Psoas muscle (tissue), 8 donors: ENCODE data around the gene MAGEA2. TPM values are rescaled to one million over a fixed set of nuclear protein-coding genes. Genes with fewer than 3 reads are reported as not detected.
"Not testable (repeated sequence)": the region's sequence is repeated elsewhere in the genome, so short reads cannot be mapped to it uniquely, and the experiment has no call there.

Experiments used
- ATAC-seq, 4 donors: fragments of 200-7000 bp; cut with Tn5 transposase; one replicate each; pipeline ENCODE4 v1.9.1; 2020; ENCODE audit warnings: moderate library complexity in 3 of 4, mild to moderate bottlenecking in 2 of 4
- DNase-seq, 2 donors: peaks; one replicate each; pipeline ENCODE4 v3.0.0-alpha.2; 2020
- H3K27ac ChIP-seq: fragments of 200-600 bp; one replicate; pipeline ENCODE4 v1.8.0; 2022
- H3K27me3 ChIP-seq, 3 donors: fragments of 200-600 bp in 1 of 3; one replicate each; pipeline versions ENCODE4 v1.6.1 to v1.8.0; 2013 to 2022; ENCODE audit warnings: low read length in 2 of 3, mild to moderate bottlenecking in 2 of 3, moderate library complexity in 1 of 3; ENCODE audit not compliant: insufficient read depth in 3 of 3
- H3K36me3 ChIP-seq, 2 donors: fragments of 200-600 bp in 1 of 2; one replicate each; pipeline versions ENCODE4 v1.6.1 to v1.8.0; 2013 to 2022; ENCODE audit warnings: low read depth in 1 of 2, mild to moderate bottlenecking in 1 of 2, moderate library complexity in 1 of 2; ENCODE audit not compliant: insufficient read depth in 1 of 2
- H3K4me1 ChIP-seq: fragments of 200-600 bp; one replicate; pipeline ENCODE4 v1.8.0; 2022
- H3K4me3 ChIP-seq: fragments of 200-600 bp; one replicate; pipeline ENCODE4 v1.8.0; 2022; ENCODE audit warnings: mild to moderate bottlenecking
- H3K9me3 ChIP-seq: fragments of 200-600 bp; one replicate; pipeline ENCODE4 v1.8.0; 2022
- CTCF ChIP-seq: fragments of 200-600 bp; IDR thresholded peaks from one replicate; pipeline ENCODE4 v1.8.0; 2022; ENCODE audit warnings: antibody characterized with exemption
- WGBS, 3 donors: extraction: QIAGEN DNeasy Blood & Tissue Kit; methylation state at CpG; one replicate each; pipeline versions ENCODE4 v1.1.6 to v1.1.7; 2013; 5-methylcytosine and 5-hydroxymethylcytosine counted together
- intact Hi-C, 2 donors: fragments of 100-400 bp; cut with DNase I; formaldehyde crosslinking; loops; one replicate each; pipeline versions ENCODE4 v1.11.0 to v1.14.2; 2022
- polyA plus RNA-seq, 3 donors: library from polyadenylated mRNA; stranded (reverse); fragments of 200-250 nt; gene quantifications; one replicate each; pipeline ENCODE4 v1.2.3, GENCODE V29; 2013
- total RNA-seq, 4 donors: library from RNA; stranded (reverse); fragmentation: NEBNext Ultra II Directional in 2 of 4; extraction: Animal tissue kit (Norgen Biotek cat#: 25700) in 2 of 4; gene quantifications; one replicate each; pipeline versions ENCODE4 v1.2.1 to v1.2.4, GENCODE V29; 2021 to 2023
- donor health status: healthy with polysubstance abuse.
- donor health status: DM: no; HTN: no; CAD: no; lungs with moderate emphysema.
- donor health status: Bipolar disorder and iron deficiency.
- donor health status: healthy.
- donor health status: DM: yes; HTN: yes; CAD: no.
- donor health status: DM: no; HTN: no; CAD: no.
- donor health status: DM: no; HTN: no; CAD: no.
- donor health status: DM: yes; HTN: yes; CAD: no.

Gene MAGEA2
- total and polyA plus RNA-seq, 7 donors: not detected

DNA sequence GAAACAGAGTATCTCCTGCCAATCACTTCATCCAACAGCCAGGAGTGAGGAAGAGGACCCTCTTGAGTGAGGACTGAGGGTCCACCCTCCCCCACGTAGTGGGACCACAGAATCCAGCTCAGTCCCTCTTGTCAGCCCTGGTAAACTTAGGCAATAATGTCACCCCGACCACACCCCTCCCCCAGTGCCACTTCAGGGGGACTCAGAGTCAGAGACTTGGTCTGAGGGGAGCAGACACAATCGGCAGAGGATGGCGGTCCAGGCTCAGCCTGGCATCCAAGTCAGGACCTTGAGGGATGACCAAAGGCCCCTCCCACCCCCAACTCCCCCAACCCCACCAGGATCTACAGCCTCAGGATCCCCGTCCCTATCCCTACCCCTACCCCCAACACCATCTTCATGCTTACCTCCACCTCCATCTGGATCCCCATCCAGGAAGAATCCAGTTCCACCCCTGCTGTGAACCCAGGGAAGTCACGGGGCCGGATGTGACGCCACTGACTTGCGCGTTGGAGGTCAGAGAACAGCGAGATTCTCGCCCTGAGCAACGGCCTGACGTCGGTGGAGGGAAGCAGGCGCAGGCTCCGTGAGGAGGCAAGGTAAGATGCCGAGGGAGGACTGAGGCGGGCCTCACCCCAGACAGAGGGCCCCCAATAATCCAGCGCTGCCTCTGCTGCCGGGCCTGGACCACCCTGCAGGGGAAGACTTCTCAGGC, 20.2 kb downstream of the MAGEA2 start, which contains the start of the genes CSAG1 and MAGEA12:
Gene CSAG1, minus strand, starts transcription at position 461 of the 715 bp plus-strand sequence. CDS start 1,261 bp downstream, outside the sequence.
Gene MAGEA12, plus strand, starts transcription at position 497 of the 715 bp plus-strand sequence. CDS start 2,405 bp downstream, outside the sequence.
- TF ChIP-seq CTCF: no peak
- Histone ChIP-seq H3K4me3 (no peak within 1 kb of the TSS), H3K9me3 (no peaks in the 10 kb centered on the region), H3K27me3 (no peaks in the 10 kb centered on the region), H3K36me3 (no peaks in the 10 kb centered on the region), H3K4me1 (no peaks in the 10 kb centered on the region), H3K27ac (no peak within 1 kb of the TSS)
- ATAC-seq: no peak
- peak in 1 of 2 donors; percentile 10 for DNase-seq
- intact Hi-C loops: no loop called here
- WGBS, 3 donors: 86 to 90% (median 87%) methylated on average over 12 to 19 of the region's 21 CpGs

DNA sequence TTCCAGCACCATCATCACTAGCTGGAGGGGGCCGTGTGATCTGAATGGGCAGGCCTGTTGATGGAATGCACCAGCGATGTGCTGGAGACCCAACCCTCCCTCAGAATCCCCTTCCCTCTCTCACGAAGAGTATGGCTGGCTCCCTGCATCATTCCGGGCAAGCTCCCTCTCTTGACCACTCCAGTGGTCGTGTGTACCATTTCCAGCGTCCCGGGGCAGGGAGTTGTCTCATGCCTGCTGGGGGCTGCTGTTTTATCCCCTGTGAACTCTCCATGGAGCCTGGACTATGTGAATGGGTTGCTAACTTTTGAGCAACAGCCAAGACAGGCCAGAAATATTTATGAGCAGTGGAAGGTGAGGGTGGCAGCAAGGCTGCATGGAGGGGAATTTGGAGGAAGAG, 28.2 kb downstream of the MAGEA2 start:
- ATAC-seq: no peak
- no peak overlapping the region for H3K4me3 ChIP-seq
- H3K27me3 ChIP-seq: no peaks in the 10 kb centered on the region
- no peak overlapping the region for H3K27ac ChIP-seq
- no peaks in the 10 kb centered on the region for H3K9me3 ChIP-seq
- intact Hi-C loops: no loop called here
- H3K4me1 ChIP-seq: no peaks in the 10 kb centered on the region
- H3K36me3 ChIP-seq: no peaks in the 10 kb centered on the region
- 60 to 77% (median 68%) methylated on average over 5 to 7 of the region's 7 CpGs for WGBS, 3 donors
- no peak for DNase-seq
- no peak for TF ChIP-seq CTCF

DNA sequence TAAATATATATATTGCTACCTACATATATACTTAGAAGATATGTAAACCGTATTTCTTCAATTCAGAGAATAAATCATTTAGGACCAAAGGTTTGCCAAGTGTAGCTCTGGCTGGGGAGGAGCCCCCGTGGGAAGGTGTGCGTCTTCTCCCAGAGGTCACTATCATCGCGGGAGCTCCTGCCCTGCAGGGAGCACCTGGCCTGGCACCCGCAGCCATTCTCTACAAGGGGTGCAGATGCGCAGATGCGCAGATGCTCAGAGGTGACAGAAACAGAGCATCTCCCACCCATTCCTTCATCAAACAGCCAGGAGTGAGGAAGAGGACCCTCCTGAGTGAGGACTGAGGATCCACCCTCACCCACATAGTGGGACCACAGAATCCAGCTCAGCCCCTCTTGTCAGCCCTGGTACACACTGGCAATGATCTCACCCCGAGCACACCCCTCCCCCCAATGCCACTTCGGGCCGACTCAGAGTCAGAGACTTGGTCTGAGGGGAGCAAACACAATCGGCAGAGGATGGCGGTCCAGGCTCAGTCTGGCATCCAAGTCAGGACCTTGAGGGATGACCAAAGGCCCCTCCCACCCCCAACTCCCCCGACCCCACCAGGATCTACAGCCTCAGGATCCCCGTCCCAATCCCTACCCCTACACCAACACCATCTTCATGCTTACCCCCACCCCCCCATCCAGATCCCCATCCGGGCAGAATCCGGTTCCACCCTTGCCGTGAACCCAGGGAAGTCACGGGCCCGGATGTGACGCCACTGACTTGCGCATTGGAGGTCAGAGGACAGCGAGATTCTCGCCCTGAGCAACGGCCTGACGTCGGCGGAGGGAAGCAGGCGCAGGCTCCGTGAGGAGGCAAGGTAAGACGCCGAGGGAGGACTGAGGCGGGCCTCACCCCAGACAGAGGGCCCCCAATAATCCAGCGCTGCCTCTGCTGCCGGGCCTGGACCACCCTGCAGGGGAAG, 39.5 kb downstream of the MAGEA2 start, which contains the start of gene MAGEA2B:
Gene MAGEA2B, plus strand, starts transcription at position 814 of the 973 bp plus-strand sequence. CDS start 2,479 bp downstream, outside the sequence.
- H3K4me1 ChIP-seq, H3K4me3 ChIP-seq, H3K9me3 ChIP-seq, ATAC-seq, H3K27ac ChIP-seq, H3K27me3 ChIP-seq, intact Hi-C loops, H3K36me3 ChIP-seq, DNase-seq: not testable (repeated sequence)
- no CpG with 5 or more reads among the region's 35 CpGs for WGBS, 3 donors

DNA sequence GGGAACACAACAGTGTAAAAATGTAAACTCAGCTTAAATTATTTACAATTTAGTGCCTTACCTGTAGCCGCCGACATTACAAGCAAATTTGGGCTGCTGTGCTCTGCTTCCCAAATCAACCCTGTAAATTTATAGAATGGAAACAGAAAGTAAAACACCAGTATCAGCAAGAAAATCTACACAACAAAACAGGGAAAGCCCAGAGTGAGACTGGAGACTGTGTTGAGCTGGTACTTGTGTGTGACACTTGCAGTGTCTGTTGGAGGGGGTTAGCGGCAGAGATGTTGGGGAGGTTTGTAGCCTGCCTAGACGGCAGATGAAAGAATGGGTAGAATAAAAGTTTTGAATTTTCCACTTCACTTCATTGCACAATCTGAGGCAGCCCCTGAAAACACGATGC, 40.4 kb downstream of the MAGEA2 start:
- no CpG with 5 or more reads among the region's 5 CpGs for WGBS, 3 donors
- not testable (repeated sequence) for H3K4me1 ChIP-seq

GRCh38 chrX:152709173-152709572, 44.5 kb downstream of the MAGEA2 start, which contains the start of gene CSAG2:
Gene CSAG2, minus strand, starts transcription at chrX:152709273. Its CDS starts 161 bp downstream, at chrX:152709112.
- H3K9me3 ChIP-seq, intact Hi-C loops, DNase-seq, H3K27me3 ChIP-seq, H3K4me3 ChIP-seq, ATAC-seq, H3K36me3 ChIP-seq, H3K4me1 ChIP-seq, H3K27ac ChIP-seq: not testable (repeated sequence)
- no CpG with 5 or more reads among the region's 2 CpGs for WGBS, 3 donors

More for the DNA sequence above, 40.4 kb downstream of the MAGEA2 start:
- ATAC-seq, H3K27me3 ChIP-seq, H3K36me3 ChIP-seq, H3K27ac ChIP-seq, intact Hi-C loops, DNase-seq, H3K9me3 ChIP-seq, H3K4me3 ChIP-seq: not testable (repeated sequence)

- DNase-seq, H3K9me3 ChIP-seq, H3K27ac ChIP-seq, H3K27me3 ChIP-seq, H3K4me1 ChIP-seq, H3K36me3 ChIP-seq, intact Hi-C loops, H3K4me3 ChIP-seq, ATAC-seq: not testable (repeated sequence)
- 64 to 88% (median 80%) methylated on average over 1 to 3 of the region's 7 CpGs for WGBS, 3 donors
Measured at GRCh38 chrX:152706500-152706899, 47.1 kb downstream of the MAGEA2 start.

- WGBS, 3 donors: 92 to 96% (median 92%) methylated on average over 4 of the region's 5 CpGs
- H3K36me3 ChIP-seq, H3K4me1 ChIP-seq, ATAC-seq, H3K9me3 ChIP-seq, H3K27ac ChIP-seq, H3K4me3 ChIP-seq, intact Hi-C loops, DNase-seq, H3K27me3 ChIP-seq: not testable (repeated sequence)
Measured at GRCh38 chrX:152700390-152700789, 53.3 kb downstream of the MAGEA2 start.
